T-helper 2 cell treated with Interferon-gamma antibody and Interleukin-4, amounts not matched to agents 5 μg/mL and 100 μg/mL, for 36 hours (primary cell): ENCODE results near the gene EWSR1.
A peak's percentile ranks its signal among the peaks of the same experiment; 100 is the strongest.

Source experiments
- DNase-seq: peaks from one replicate; pipeline ENCODE4 v3.0.0; 2021; ENCODE audit warnings: low spot score
- H3K27ac Mint-ChIP-seq: one replicate; pipeline ENCODE4 v1.8.0; 2021; ENCODE audit warnings: mild to moderate bottlenecking, mixed read lengths
- H3K27me3 Mint-ChIP-seq: one replicate; pipeline ENCODE4 v1.8.0; 2021; ENCODE audit warnings: low read depth, mixed read lengths
- H3K36me3 Mint-ChIP-seq: one replicate; pipeline ENCODE4 v1.8.0; 2021; ENCODE audit warnings: low read depth, mixed read lengths
- H3K4me1 Mint-ChIP-seq: one replicate; pipeline ENCODE4 v1.8.0; 2021; ENCODE audit warnings: low read depth, mixed read lengths
- H3K4me3 Mint-ChIP-seq: one replicate; pipeline ENCODE4 v1.8.0; 2022; ENCODE audit warnings: mild to moderate bottlenecking, moderate library complexity, mixed read lengths
- H3K9me3 Mint-ChIP-seq: one replicate; pipeline ENCODE4 v1.8.0; 2021; ENCODE audit warnings: mixed read lengths

EWSR1 gene

GRCh38 chr22:29258407-29259252 lies 9.4 kb upstream of the EWSR1 start:
- peaks cover 7% of the 10 kb centered on the region for H3K4me1 Mint-ChIP-seq
- H3K36me3 Mint-ChIP-seq: peaks cover 2% of the 10 kb centered on the region
- no peak for DNase-seq
- H3K27ac Mint-ChIP-seq: no peak overlapping the region
- H3K9me3 Mint-ChIP-seq: no peaks in the 10 kb centered on the region
- no peaks in the 10 kb centered on the region for H3K27me3 Mint-ChIP-seq
- H3K4me3 Mint-ChIP-seq: no peak overlapping the region

GRCh38 chr22:29259253-29259899 lies 8.7 kb upstream of the EWSR1 start:
- Mint-ChIP-seq H3K4me3 (no peak overlapping the region), H3K4me1 (peaks cover 6% of the 10 kb centered on the region), H3K27me3 (no peaks in the 10 kb centered on the region), H3K36me3 (peaks cover 2% of the 10 kb centered on the region), H3K9me3 (no peaks in the 10 kb centered on the region), H3K27ac (no peak overlapping the region)
- no peak for DNase-seq

GRCh38 chr22:29260031-29260560 lies 8.0 kb upstream of the EWSR1 start:
- H3K4me1 Mint-ChIP-seq: peaks cover 2% of the 10 kb centered on the region
- H3K4me3 Mint-ChIP-seq: no peak overlapping the region
- DNase-seq: no peak
- H3K36me3 Mint-ChIP-seq: peaks cover 2% of the 10 kb centered on the region
- H3K27ac Mint-ChIP-seq: no peak overlapping the region
- H3K9me3 Mint-ChIP-seq: no peaks in the 10 kb centered on the region
- H3K27me3 Mint-ChIP-seq: no peaks in the 10 kb centered on the region

- no peak overlapping the region for H3K27ac Mint-ChIP-seq
- H3K4me1 Mint-ChIP-seq: peaks cover 2% of the 10 kb centered on the region
- H3K9me3 Mint-ChIP-seq: no peaks in the 10 kb centered on the region
- H3K27me3 Mint-ChIP-seq: no peaks in the 10 kb centered on the region
- no peak overlapping the region for H3K4me3 Mint-ChIP-seq
- peaks cover 2% of the 10 kb centered on the region for H3K36me3 Mint-ChIP-seq
- no peak for DNase-seq
These were observed 7.3 kb upstream of the EWSR1 start for GRCh38 chr22:29260601-29261315.

GRCh38 chr22:29263791-29264276 lies 4.2 kb upstream of the EWSR1 start:
- DNase-seq: no peak
- no peak overlapping the region for H3K4me3 Mint-ChIP-seq
- H3K9me3 Mint-ChIP-seq: no peaks in the 10 kb centered on the region
- H3K36me3 Mint-ChIP-seq: peaks cover 15% of the 10 kb centered on the region
- H3K27me3 Mint-ChIP-seq: peaks cover 3% of the 10 kb centered on the region
- peaks cover 10% of the 10 kb centered on the region for H3K4me1 Mint-ChIP-seq
- H3K27ac Mint-ChIP-seq: no peak overlapping the region

- Mint-ChIP-seq H3K36me3 (peaks cover 30% of the 10 kb centered on the region), H3K9me3 (no peaks in the 10 kb centered on the region), H3K4me3 (no peak overlapping the region), H3K27me3 (peaks cover 3% of the 10 kb centered on the region), H3K4me1 (peaks cover 22% of the 10 kb centered on the region), H3K27ac (no peak overlapping the region)
- DNase-seq: no peak
These were observed 2.8 kb upstream of the EWSR1 start for GRCh38 chr22:29265305-29265704.

GRCh38 chr22:29265929-29266328 lies 2.1 kb upstream of the EWSR1 start:
- no peak for DNase-seq
- Mint-ChIP-seq H3K4me3 (peak overlapping the region; percentile 93), H3K4me1 (peaks cover 29% of the 10 kb centered on the region), H3K36me3 (peaks cover 36% of the 10 kb centered on the region), H3K27me3 (peaks cover 3% of the 10 kb centered on the region), H3K9me3 (no peaks in the 10 kb centered on the region), H3K27ac (peak overlapping the region; percentile 98)

GRCh38 chr22:29266564-29267461 lies 1.3 kb upstream of the EWSR1 start:
- Mint-ChIP-seq H3K27ac (peak overlapping the region; percentile 98), H3K36me3 (peaks cover 42% of the 10 kb centered on the region), H3K27me3 (peaks cover 3% of the 10 kb centered on the region), H3K4me1 (peaks cover 34% of the 10 kb centered on the region), H3K4me3 (peak overlapping the region; percentile 93), H3K9me3 (no peaks in the 10 kb centered on the region)
- no peak for DNase-seq

- no peak for DNase-seq
- Mint-ChIP-seq H3K27ac (peak overlapping the region; percentile 98), H3K4me3 (peak overlapping the region; percentile 93), H3K36me3 (peaks cover 46% of the 10 kb centered on the region), H3K4me1 (peaks cover 39% of the 10 kb centered on the region), H3K27me3 (peaks cover 3% of the 10 kb centered on the region), H3K9me3 (no peaks in the 10 kb centered on the region)
These were observed 608 bp upstream of the EWSR1 start for GRCh38 chr22:29267462-29267857.

- Mint-ChIP-seq H3K36me3 (peaks cover 58% of the 10 kb centered on the region), H3K9me3 (no peaks in the 10 kb centered on the region), H3K4me1 (peaks cover 50% of the 10 kb centered on the region), H3K27me3 (peaks cover 3% of the 10 kb centered on the region), H3K4me3 (peak overlapping the region; percentile 93), H3K27ac (peak overlapping the region; percentile 98)
- no peak for DNase-seq
These were observed 602 bp downstream of the EWSR1 start for GRCh38 chr22:29268511-29269229.

GRCh38 chr22:29269230-29269604 lies 1.1 kb downstream of the EWSR1 start:
- H3K4me1 Mint-ChIP-seq: peaks cover 54% of the 10 kb centered on the region
- H3K4me3 Mint-ChIP-seq: peak overlapping the region; percentile 93
- peaks cover 64% of the 10 kb centered on the region for H3K36me3 Mint-ChIP-seq
- H3K27ac Mint-ChIP-seq: peak overlapping the region; percentile 98
- H3K27me3 Mint-ChIP-seq: peaks cover 3% of the 10 kb centered on the region
- no peaks in the 10 kb centered on the region for H3K9me3 Mint-ChIP-seq
- DNase-seq: no peak

GRCh38 chr22:29269731-29270474 lies 1.8 kb downstream of the EWSR1 start:
- peaks cover 69% of the 10 kb centered on the region for H3K36me3 Mint-ChIP-seq
- DNase-seq: no peak
- H3K9me3 Mint-ChIP-seq: no peaks in the 10 kb centered on the region
- peak overlapping the region; percentile 98 for H3K27ac Mint-ChIP-seq
- peak overlapping the region; percentile 93 for H3K4me3 Mint-ChIP-seq
- peaks cover 3% of the 10 kb centered on the region for H3K27me3 Mint-ChIP-seq
- peaks cover 59% of the 10 kb centered on the region for H3K4me1 Mint-ChIP-seq
